GM18870 (cell line): ENCODE results near the gene ABCC10.
"Not testable (repeated sequence)": the region's sequence is repeated elsewhere in the genome, so short reads cannot be mapped to it uniquely, and the experiment has no call there.

Experiments used
- ATAC-seq: cut with Tn5 transposase; IDR thresholded peaks from one replicate; pipeline ENCODE4 v1.9.1; 2021; ENCODE audit warnings: moderate library complexity; ENCODE audit not compliant: unreplicated experiment

The ABCC10 gene

DNA sequence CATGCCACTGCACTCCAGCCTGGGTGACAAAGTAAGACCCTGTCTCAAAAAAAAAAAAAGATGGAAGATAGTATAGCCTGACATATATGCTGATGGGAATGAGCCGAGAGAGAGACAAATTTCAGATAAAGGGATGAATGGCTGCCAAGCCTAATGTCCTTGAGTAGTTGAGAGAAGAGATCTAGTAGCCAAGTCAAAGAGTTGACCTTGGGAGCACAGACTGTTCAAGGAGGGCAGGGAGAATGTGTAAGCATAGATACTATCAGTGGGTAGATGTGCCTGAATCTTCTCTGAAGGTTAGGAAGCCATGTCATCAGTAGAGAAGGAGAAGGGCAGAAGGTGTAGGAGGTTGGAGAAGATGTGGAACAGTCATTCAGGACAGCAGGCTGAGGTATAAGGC, 20.0 kb upstream of the ABCC10 start:
- ATAC-seq, result no peak

DNA sequence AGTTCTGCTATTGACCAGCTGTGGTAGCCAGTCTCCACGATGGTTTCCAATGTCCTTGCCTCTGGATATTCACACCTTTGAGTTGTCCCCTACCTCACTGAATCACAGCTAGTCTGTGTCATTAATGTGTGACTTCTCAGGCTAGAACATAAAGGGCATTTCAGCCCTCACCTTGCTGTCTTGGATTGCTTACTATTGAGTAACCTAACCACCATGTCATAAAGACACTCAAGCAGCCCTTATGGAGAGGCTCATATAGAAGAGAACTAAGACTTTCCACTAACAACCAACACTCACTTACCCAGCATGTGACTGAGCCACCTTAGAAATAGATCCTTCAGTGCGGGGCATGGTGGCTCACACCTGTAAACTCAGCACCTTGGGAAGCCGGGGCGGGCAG, 19.1 kb upstream of the ABCC10 start:
- ATAC-seq, result no peak

DNA sequence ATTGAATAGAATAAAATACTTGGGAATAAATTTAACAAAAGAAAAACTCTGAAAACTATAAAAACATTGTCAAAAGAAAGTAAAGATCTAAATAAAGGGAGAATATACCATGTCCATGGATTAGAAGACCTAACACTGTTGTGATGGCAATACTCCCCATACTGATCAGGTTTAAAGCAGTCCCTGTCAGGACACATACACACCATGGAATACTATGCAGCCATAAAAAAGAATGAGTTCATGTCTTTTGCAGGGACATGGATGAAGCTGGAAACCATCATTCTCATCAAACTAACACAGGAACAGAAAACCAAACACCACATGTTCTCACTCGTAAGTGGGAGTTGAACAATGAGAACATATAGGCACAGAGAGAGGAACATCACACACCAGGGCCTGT, 16.6 kb upstream of the ABCC10 start:
- ATAC-seq, result not testable (repeated sequence)

DNA sequence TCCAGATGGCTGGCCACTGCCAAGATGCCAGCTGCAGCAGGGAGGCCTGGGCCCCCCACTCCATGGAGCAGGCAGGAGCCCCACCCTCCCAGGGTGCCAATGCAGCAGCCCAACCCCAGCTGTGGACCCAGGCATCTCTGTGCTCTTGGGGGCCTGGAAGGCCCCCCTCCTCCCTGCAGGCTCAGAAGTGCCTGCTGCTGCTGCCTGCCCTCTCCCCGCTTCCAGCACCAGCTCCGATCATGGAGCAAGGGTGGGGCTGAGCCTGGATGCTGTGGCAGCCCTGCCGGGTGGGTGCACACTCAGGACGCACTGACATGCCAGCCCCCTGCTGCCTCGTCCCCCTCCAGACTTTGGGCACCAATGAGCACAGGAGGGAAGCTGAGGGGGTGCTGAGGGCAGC, 14.8 kb upstream of the ABCC10 start:
- no peak for ATAC-seq

DNA sequence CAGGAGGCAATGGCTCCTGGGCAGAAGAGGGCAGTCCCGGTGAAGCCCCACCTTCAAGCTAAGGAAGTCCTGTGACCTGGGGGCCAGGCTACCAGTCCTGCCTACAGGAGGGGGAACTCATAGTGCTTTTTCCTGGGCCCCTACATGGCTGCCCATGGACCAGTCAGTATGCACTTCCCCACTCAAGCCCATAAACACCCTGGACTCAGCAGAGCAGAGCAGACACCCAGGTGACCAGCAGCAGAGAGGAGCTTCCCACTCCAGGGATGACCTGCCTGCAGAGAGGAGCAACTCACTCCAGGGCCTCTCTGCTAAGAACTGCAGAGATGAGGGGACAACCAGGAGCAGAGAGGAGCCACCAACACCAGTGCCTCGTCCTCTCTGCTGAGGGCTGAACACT, 14.3 kb upstream of the ABCC10 start:
- no peak for ATAC-seq

DNA sequence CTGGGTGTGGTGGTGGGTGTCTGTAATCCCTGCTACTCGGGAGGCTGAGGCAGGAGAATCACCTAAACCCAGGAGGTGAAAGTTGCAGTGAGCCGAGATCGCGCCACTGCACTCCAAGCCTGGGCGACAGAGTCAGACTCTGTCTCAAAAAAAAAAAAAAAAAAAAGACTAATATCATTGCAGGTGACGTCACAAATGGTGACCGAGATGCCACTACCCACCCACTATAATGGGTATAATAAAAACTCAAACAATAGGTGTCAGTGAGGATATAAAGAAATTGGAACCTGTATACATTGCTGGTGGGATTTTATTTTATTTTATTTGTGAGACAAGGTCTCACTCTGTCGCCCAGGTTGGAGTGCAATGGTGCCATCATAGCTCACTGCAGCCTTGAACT, 12.1 kb upstream of the ABCC10 start:
- not testable (repeated sequence) for ATAC-seq

DNA sequence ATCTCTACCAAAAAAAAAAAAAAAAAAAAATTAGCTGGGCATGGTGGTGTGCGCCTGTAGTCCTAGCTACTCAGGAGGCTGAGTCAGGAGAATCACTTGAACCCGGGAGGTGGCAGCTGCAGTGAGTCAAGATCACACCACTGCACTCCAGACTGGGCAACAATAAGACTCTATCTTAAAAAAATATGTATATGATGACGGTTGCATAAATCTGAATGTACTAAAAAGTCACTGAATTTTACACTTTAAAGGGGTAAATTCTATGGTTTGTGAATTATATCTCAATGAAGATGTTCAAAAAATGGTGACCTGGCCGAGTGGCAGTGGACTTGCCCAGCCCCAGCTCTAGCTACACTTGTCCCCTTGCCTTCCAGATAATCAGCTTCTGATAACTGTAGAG, 10.4 kb upstream of the ABCC10 start:
- ATAC-seq, result no peak

DNA sequence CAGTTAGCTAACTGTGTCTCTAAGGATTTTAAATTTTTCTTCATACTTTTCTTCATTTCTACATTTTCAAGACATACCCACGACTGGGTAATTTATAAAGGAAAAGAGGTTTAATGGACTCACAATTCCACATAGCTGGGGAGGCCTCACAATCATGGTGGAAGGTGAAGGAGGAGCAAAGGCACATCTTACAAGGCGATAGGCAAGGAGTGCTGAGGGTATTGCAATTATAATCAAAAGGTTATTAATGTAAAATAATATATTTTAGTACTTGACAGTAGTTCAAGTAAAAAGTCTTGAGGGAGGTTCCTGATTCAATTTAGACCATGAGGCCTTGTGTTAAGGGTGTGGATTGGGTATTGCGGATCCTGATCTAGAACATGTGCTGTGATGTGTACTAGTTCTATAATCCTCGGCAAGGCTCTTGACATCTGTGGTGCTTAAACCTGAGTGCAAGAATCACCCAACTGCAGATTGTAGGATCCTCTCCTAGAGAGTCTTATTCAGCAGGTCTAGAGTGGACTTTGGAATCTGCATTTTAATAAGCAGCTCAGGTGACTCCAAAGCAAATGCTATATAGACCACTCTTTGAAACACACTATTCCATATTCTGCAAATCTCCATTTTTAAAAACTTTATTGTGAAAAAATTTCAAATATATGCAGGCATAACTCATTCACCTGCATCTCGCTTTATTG, 7.2 kb upstream of the ABCC10 start:
- no peak for ATAC-seq

DNA sequence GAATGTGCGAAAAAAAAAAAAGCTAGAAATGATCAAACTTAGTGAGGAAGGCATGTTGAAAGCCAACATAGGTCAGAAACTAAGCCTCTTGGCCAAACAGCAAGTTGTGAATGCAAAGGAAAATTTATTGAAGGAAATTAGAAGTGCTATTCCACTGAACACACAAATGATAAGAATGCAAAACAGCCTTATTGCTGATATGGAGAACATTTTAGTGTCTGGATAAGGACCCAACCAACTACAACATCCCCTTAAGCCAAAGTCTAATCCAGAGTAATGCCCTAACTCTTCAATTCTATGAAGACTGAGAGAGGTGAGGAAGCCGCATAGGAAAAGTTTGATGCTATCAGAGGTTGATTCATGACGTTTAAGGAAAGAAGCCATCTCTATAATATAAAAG, 5.5 kb upstream of the ABCC10 start:
- ATAC-seq, result no peak

DNA sequence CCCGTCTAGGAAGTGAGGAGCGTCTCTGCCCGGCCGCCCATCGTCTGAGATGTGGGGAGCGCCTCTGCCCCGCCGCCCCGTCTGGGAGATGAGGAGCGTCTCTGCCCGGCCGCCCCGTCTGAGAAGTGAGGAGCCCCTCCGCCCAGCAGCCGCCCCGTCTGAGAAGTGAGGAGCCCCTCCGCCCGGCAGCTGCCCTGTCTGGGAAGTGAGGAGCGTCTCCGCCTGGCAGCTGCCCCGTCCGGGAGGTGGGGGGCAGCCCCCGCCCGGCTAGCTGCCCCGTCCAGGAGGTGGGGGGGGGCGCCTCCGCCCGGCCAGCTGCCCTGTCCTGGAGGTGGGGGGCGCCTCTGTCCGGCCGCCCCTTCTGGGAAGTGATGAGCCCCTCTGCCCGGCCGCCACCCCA, 2.3 kb upstream of the ABCC10 start:
- not testable (repeated sequence) for ATAC-seq

DNA sequence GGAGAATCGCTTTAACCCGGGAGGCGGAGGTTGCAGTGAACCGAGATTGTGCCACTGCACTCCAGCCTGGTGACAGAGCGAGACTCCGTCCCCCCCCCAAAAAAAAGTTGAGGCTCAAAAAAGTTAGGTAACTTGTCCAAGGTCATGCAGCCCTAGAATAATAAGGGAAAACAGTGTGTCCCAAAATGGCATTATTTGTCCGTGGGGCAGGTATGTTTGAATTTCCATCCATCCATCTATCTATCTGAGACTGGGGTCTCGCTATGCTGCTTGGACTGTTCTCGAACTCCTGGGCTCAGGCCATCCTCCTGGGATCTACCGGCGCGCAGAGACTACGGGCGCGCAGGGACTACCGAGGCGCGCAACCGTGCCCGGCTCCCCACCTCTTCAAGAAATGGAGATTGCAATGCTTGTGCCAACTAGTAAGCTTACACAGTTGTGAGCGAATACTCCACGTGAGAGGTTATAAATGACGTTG, 374 bp upstream of the ABCC10 start:
- ATAC-seq, result no peak

DNA sequence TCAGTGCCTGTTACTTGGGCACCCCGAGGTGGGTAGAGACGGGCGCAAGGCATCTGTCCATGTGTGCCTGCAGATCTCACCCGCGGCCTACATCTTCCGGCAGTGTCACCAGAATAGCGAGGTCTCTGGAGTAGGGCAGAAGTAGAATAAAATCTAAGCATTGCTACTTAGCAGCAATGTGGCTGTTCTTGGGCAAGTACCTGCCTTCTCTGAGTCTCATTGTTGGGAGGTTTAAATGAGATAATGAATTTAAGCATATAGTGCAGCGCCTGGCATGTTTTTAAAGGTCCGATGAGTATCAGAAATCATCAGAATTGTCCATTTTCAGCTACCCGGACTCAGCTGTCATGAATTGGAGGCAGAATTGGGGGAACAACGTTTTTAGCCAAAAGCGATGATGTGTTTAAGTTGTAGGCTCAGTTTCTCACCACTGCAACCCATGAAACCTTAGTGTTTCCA, 800 bp downstream of the ABCC10 start:
- peak; percentile 32 for ATAC-seq

DNA sequence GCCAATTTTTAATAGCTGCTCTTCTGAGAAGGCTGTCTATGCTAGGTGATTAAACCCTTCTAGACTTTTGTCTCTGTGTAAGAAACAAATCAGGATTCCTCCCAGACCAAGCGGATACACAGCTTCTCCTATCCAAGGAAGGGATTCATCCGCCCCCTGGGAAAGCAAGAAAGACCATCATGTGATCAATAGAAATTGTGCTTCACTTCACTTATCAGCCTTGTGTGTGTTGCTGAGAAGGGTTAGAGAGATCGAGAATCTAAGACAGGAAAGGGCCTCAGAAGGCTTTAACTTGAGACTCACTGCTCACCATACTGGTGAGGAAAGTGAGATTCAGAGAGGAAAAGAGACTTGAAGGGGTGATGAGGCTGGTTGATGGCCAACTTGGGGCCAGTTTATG, 1.5 kb downstream of the ABCC10 start:
- no peak for ATAC-seq

DNA sequence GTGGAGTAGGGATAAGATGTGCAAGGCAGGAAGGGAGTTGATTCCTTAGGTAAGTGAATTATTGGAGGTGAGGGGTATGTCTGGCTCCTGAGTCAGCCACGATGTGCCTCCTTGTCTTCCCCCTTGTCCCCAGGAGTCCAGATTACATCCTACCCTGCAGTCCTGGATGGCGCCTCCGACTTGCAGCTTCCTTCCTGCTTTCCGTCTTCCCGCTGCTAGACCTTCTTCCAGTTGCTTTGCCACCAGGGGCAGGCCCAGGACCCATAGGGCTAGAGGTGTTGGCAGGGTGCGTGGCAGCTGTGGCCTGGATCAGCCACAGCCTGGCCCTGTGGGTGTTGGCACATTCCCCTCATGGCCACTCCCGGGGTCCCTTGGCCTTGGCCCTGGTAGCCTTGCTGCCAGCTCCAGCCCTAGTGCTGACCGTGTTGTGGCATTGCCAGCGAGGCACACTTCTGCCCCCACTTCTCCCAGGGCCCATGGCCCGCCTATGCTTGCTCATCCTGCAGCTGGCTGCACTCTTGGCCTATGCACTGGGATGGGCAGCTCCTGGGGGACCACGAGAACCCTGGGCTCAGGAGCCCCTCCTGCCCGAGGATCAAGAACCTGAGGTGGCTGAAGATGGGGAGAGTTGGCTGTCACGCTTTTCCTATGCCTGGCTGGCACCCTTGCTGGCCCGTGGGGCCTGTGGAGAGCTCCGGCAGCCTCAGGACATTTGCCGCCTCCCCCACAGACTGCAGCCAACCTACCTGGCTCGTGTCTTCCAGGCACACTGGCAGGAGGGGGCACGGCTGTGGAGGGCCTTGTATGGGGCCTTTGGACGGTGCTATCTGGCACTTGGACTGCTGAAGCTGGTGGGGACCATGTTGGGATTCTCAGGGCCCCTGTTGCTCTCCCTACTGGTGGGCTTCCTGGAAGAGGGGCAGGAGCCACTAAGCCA, 4.9 kb downstream of the ABCC10 start:
- no peak for ATAC-seq

DNA sequence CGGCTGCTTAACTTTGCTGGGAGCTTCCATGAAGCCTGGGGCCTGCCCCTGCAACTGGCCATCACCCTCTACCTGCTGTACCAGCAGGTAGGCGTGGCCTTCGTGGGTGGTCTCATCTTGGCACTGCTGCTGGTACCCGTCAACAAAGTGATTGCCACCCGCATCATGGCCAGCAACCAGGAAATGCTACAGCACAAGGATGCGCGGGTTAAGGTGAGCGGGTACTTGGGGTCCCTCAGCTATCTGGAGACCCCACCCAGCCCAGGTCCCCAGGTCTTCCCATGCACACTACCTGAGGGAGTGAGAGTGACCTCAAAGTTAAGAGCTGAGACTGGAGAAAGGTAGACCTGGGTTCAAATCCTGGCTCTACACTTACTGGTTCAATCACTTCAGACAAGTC, 5.8 kb downstream of the ABCC10 start:
- no peak for ATAC-seq

DNA sequence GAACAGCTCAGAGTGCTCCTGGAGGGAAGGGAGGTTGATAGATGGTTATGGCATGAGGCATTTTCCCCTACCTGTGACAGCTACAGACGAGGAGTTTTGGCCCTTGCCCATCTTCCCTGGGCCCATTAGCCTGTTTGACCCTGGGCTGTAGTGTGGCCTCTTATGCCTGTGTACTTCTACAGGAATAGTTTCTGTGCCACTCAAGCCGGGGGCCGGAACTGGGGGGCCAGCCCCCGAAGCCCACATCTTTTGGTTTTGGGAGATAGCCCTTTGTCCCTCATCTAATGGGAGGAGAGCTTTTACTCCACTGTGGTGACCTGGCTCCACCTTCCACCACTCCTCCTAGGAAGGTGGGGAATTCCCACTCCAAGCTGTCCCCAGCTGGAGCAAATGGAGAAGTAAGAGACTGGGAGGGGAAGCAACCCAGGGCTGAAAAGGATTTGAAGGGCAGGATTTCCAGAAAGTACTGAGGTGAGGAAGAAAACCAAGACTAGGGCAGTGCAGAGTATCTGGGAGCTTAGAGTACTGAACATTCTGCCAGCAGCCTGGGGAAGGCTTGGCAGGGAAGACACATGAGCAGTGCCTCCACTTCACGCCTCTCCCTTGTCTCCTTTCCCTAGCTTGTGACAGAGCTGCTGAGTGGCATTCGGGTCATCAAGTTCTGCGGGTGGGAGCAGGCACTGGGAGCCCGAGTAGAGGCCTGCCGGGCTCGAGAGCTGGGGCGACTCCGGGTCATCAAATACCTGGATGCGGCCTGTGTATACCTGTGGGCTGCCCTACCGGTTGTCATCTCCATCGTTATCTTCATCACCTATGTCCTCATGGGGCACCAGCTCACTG, 6.9 kb downstream of the ABCC10 start:
- ATAC-seq, result no peak

DNA sequence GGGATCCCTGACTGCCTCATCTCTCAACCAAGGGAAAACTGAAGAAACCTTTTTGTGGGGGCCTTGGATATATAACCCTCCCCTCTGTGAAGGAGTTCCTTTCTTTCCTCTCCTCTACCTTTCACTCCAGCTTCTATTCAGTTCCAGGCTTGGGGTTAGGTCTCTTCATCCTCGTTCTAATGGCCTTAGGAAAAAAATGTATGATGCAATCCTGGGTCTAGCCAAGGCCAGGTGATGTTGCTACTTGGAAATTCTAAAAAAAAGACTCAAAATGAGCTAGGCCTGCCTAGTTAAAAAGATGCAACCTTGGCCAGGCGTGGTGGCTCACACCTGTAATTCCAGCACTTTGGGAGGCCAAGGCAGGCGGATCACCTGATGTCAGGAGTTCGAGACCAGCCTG, 7.6 kb downstream of the ABCC10 start:
- ATAC-seq, result no peak

DNA sequence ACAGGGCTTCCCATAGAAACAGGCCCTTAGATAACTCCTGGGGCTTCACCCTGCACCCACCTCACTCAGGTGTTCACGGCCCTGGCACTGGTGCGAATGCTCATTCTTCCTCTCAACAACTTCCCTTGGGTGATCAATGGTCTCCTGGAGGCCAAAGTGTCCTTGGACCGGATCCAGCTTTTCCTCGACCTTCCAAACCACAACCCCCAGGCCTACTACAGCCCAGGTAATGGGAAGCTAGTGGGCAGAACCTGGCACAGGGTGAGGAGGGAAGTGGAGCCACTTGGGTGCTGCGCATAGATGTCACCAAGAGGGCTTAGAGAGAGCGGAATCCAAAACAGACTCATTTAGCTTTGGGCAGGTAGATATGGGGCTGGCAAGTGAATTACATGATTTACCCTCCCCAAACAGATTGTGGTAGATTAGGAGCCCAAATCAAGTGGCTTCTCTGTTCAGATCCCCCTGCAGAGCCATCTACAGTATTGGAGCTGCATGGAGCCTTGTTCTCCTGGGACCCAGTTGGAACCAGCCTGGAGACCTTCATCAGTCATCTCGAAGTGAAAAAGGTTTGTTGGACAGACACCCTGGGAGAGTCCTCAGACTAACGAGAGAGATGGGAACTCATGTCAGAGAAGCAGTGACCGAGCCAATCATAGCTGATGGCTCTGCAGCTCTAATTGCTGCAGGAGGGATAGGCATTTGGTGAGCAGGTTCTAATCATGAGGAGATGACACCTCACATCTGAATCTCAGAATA, 8.5 kb downstream of the ABCC10 start:
- ATAC-seq, result no peak

DNA sequence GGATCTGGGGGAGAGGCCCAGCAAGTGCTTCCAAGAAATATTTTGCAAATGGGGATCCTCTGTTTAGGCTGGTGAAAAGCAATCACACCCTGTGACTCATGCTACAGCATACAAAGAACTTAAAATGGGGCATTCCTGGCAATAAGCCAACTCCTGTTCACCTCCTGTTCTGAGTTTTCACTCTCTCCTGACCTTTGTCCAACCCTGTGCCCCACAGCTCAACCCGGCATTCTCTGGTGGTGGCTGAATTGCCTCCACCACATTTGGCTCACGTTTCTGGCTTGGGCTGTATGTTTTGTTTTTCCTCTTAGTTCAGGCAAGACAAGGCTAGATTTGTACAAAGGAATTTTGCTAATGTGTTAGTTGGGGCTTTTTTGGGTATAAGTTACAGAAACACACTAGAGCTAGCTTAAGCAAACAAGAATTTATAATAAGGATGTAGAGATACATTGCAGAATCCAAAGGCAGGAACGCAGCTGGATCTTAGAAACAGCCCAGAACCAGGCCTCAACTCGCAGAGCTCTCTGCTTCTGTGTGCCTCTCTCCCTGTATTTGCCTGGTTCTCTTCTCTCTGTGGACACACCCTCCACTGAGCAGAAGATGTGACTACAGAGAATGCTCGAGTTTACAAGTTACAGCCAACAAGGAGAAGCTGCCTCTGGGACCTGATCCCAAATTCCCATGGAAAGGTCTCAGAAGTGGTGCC, 9.4 kb downstream of the ABCC10 start:
- ATAC-seq, result no peak

DNA sequence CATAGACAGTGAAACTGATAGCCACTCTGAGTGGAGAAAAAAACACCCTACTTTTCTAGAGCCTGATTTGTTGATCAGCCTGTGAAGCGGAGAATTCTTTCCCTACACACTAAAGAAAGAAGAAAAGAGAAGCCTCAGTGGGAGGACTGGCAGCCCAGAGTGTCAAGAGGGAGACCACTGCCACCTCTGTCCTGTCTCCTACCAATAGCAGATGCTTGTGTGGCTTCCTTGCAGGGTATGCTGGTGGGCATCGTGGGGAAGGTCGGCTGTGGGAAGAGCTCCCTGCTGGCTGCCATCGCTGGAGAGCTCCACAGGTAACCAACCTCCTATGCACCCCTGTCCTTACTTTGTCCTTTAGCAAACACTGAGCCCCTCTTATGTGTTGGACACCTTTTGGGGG, 10.4 kb downstream of the ABCC10 start:
- no peak for ATAC-seq
